Measurements from ENCODE around the gene ARHGAP45. TPM values are rescaled to one million over a fixed set of nuclear protein-coding genes. Genes with fewer than 3 reads are reported as not detected.

Gene ARHGAP45
- total RNA-seq, 1 donor from 2014 or later, result 0.57 TPM

- H3K4me3 Mint-ChIP-seq (ENCODE audit: unreplicated experiment), result peak overlapping the region; percentile 91
- H3K27ac Mint-ChIP-seq (ENCODE audit: unreplicated experiment), result peak overlapping the region; percentile 91
- H3K9me3 Mint-ChIP-seq (ENCODE audit: low read depth), result no peaks in the 10 kb centered on the region
- DNase-seq (ENCODE audit: low spot score), result no peak
- H3K27me3 Mint-ChIP-seq (ENCODE audit: low read depth), result no peaks in the 10 kb centered on the region
- no peak for TF ChIP-seq CTCF (IDR thresholded peaks at IDR 0.05)
- peaks cover 31% of the 10 kb centered on the region for H3K4me1 Mint-ChIP-seq (ENCODE audit: low read depth)
- peaks cover 3% of the 10 kb centered on the region for H3K36me3 Mint-ChIP-seq (ENCODE audit: low read depth)
Observed at GRCh38 chr19:1026783-1027649, 40.0 kb upstream of the ARHGAP45 start.

GRCh38 chr19:1027650-1028061, 39.3 kb upstream of the ARHGAP45 start:
- peaks cover 32% of the 10 kb centered on the region for H3K4me1 Mint-ChIP-seq (ENCODE audit: low read depth)
- no peaks in the 10 kb centered on the region for H3K27me3 Mint-ChIP-seq (ENCODE audit: low read depth)
- peak overlapping the region; percentile 91 for H3K4me3 Mint-ChIP-seq (ENCODE audit: unreplicated experiment)
- peak overlapping the region; percentile 89 for H3K27ac Mint-ChIP-seq (ENCODE audit: unreplicated experiment)
- H3K36me3 Mint-ChIP-seq (ENCODE audit: low read depth), result peaks cover 9% of the 10 kb centered on the region
- no peak for TF ChIP-seq CTCF (IDR thresholded peaks at IDR 0.05)
- no peaks in the 10 kb centered on the region for H3K9me3 Mint-ChIP-seq (ENCODE audit: low read depth)
- DNase-seq (ENCODE audit: low spot score), result no peak

GRCh38 chr19:1028062-1028926, 38.7 kb upstream of the ARHGAP45 start:
- H3K36me3 Mint-ChIP-seq (ENCODE audit: low read depth), result peaks cover 10% of the 10 kb centered on the region
- H3K27ac Mint-ChIP-seq (ENCODE audit: unreplicated experiment), result peak overlapping the region; percentile 89
- peak overlapping the region; percentile 91 for H3K4me3 Mint-ChIP-seq (ENCODE audit: unreplicated experiment)

DNA sequence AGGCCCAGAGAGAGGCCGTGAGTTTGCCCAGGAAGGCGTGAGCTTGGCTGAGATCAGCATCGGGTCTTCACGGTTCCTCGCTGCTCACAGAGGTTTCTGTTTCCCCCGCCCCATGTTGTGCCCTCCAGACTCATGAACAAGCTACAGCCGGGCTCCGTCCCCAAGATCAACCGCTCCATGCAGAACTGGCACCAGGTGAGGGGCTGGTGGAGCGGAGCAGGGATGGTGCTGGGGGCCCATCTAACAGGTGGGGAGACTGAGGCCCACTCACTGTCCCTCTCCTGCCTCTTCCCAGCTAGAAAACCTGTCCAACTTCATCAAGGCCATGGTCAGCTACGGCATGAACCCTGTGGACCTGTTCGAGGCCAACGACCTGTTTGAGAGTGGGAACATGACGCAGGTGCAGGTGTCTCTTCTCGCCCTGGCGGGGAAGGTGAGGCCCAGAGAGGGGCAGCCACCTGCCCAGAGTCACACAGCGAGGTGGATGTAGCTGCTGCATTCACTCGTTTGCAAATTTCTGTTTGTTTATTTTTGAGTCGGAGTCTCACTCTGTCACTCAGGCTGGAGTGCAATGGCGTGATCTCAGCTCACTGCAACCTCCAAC, 34.6 kb upstream of the ARHGAP45 start:
- no peaks in the 10 kb centered on the region for H3K27me3 Mint-ChIP-seq (ENCODE audit: low read depth)
- H3K4me1 Mint-ChIP-seq (ENCODE audit: low read depth), result peaks cover 35% of the 10 kb centered on the region
- TF ChIP-seq CTCF (IDR thresholded peaks at IDR 0.05), result no peak
- DNase-seq (ENCODE audit: low spot score), result no peak
- no peaks in the 10 kb centered on the region for H3K9me3 Mint-ChIP-seq (ENCODE audit: low read depth)
- H3K4me3 Mint-ChIP-seq (ENCODE audit: unreplicated experiment), result no peak overlapping the region
- H3K36me3 Mint-ChIP-seq (ENCODE audit: low read depth), result peaks cover 19% of the 10 kb centered on the region
- no peak overlapping the region for H3K27ac Mint-ChIP-seq (ENCODE audit: unreplicated experiment)

More at GRCh38 chr19:1028062-1028926, 38.7 kb upstream of the ARHGAP45 start:
- Mint-ChIP-seq H3K4me1 (ENCODE audit: low read depth) (peaks cover 32% of the 10 kb centered on the region), H3K27me3 (ENCODE audit: low read depth) (no peaks in the 10 kb centered on the region), H3K9me3 (ENCODE audit: low read depth) (no peaks in the 10 kb centered on the region)
- no peak for DNase-seq (ENCODE audit: low spot score)
- TF ChIP-seq CTCF (IDR thresholded peaks at IDR 0.05), result no peak

All from chondrocyte (in vitro differentiated cells).